Testis (tissue), 2 donors: ENCODE results near the gene EDNRB.

Experiments
- CTCF ChIP-seq, 3 experiments: fragments of 450-650 bp in 2 of 3; fragments of 200-600 bp in 1 of 3; sonication (generic) in 1 of 3; IDR thresholded peaks; one replicate each; pipeline ENCODE4 v1.5.1; 2016 to 2019; ENCODE audit warnings: antibody characterized with exemption in 3 of 3, mild to moderate bottlenecking in 2 of 3, moderate library complexity in 1 of 3
- POLR2A ChIP-seq: fragments of 450-650 bp; IDR thresholded peaks from one replicate; pipeline ENCODE4 v1.6.1; 2017; ENCODE audit warnings: antibody characterized with exemption, mild to moderate bottlenecking, moderate library complexity

DNA sequence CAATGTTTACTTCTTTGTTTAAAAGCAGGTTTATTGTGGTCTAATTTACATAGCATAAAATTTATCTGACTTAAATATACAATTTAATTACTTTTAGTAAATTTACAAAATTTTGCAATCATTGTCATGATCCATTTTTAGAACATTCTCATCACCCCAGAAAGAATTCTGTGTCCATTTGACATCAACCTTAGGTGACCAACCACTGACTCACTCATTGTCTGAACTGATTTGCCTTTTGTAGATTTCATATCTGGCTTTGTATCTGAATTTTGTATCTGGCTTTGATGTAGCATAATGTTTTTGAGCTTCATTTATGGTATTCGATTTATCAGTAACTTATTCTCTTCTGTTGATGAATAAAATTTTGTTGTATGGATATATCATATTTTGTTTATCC, 40.4 kb downstream of the EDNRB start:
- TF ChIP-seq CTCF (IDR thresholded peaks at IDR 0.05) (no peak), POLR2A (no peak)
